Measurements from ENCODE around the gene COQ10A. TPM values are rescaled to one million over a fixed set of nuclear protein-coding genes. Genes with fewer than 3 reads are reported as not detected.

COQ10A gene
- total and polyA plus RNA-seq, 10 of the 15 experiments (the other 5 are each of a cell fraction or from before 2014, with no cell fraction given) = 3.3 to 19.5 (median 6.9) TPM

DNA sequence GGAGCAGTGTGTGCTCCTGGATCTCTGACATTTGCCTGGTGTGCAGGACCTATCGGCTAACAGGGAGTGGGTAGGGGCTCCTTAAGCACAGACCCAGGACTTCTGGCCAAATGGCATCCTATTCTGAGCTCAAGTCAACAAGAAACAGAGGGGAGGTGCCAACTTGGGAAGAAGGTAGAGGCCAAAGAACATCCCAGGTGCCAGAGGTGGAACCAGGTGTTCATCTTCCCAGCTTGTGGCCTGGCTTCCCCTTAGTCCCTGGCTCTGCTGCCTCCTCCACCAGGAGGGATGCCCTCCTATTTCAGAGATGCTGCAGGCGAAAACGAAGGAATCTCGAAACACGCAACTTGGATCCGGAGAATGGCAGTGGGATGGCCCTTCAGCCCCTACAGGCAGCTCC, 30.7 kb upstream of the COQ10A start:
- FAIRE-seq = no peak
- no peaks in the 10 kb centered on the region for H3K4me1 ChIP-seq (ENCODE audit: control insufficient read depth, insufficient read depth, low read length)
- no peaks in the 10 kb centered on the region for H3K9me3 ChIP-seq (replicated peaks; ENCODE audit: control insufficient read depth, insufficient read depth, low read length)
- no peaks in the 10 kb centered on the region; the same call in 1 of the 2 replicates for H4K20me1 ChIP-seq (ENCODE audit: control insufficient read depth, insufficient read depth)
- no peak for DNase-seq (ENCODE audit: low read depth, low spot score)
- POLR2A ChIA-PET = no interaction called here
- WGBS (ENCODE audit: insufficient coverage, insufficient replicate concordance, low lambda C conversion rate, missing lambda C conversion rate) = 98% methylated on average over 6 of the region's 6 CpGs
- CTCF ChIA-PET = interaction anchor here (1.0 kb wide), 1 partner anchor 30 kb away, joined by 3 read pairs; no protein-coding TSS in a partner anchor
- TF ChIP-seq ZNF622 (IDR thresholded peaks at IDR 0.05) (no peak), ZBED1 (IDR thresholded peaks at IDR 0.05; ENCODE audit: borderline replicate concordance) (no peak), FOXM1 (IDR thresholded peaks at IDR 0.05; ENCODE audit: low read depth, low read length) (no peak), CREM (IDR thresholded peaks at IDR 0.05; ENCODE audit: low read depth) (no peak), NR2C2 (IDR thresholded peaks at IDR 0.05; ENCODE audit: borderline replicate concordance, control insufficient read depth, insufficient read length, low read depth) (no peak), CHD2 (IDR thresholded peaks at IDR 0.05; ENCODE audit: borderline replicate concordance, low read depth, low read length) (no peak), EZH2 (IDR thresholded peaks at IDR 0.05; ENCODE audit: borderline replicate concordance, control insufficient read depth, low read depth, low read length) (no peak), SPI1 (IDR thresholded peaks at IDR 0.05; ENCODE audit: borderline replicate concordance, insufficient read depth, low read depth, low read length) (no peak), TCF3 (IDR thresholded peaks at IDR 0.05; ENCODE audit: borderline replicate concordance, insufficient read depth, low read depth, low read length) (no peak), RB1 (IDR thresholded peaks at IDR 0.05; ENCODE audit: borderline replicate concordance) (no peak), EED (IDR thresholded peaks at IDR 0.05; ENCODE audit: low read depth) (no peak), MXI1 (IDR thresholded peaks at IDR 0.05; ENCODE audit: low read depth, low read length) (no peak)
- TF ChIP-seq, protein P1, sequence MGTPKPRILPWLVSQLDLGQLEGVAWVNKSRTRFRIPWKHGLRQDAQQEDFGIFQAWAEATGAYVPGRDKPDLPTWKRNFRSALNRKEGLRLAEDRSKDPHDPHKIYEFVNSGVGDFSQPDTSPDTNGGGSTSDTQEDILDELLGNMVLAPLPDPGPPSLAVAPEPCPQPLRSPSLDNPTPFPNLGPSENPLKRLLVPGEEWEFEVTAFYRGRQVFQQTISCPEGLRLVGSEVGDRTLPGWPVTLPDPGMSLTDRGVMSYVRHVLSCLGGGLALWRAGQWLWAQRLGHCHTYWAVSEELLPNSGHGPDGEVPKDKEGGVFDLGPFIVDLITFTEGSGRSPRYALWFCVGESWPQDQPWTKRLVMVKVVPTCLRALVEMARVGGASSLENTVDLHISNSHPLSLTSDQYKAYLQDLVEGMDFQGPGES (IDR thresholded peaks at IDR 0.05) = no peak
- TF ChIP-seq, protein P2, sequence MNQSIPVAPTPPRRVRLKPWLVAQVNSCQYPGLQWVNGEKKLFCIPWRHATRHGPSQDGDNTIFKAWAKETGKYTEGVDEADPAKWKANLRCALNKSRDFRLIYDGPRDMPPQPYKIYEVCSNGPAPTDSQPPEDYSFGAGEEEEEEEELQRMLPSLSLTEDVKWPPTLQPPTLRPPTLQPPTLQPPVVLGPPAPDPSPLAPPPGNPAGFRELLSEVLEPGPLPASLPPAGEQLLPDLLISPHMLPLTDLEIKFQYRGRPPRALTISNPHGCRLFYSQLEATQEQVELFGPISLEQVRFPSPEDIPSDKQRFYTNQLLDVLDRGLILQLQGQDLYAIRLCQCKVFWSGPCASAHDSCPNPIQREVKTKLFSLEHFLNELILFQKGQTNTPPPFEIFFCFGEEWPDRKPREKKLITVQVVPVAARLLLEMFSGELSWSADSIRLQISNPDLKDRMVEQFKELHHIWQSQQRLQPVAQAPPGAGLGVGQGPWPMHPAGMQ (IDR thresholded peaks at IDR 0.05; ENCODE audit: borderline replicate concordance) = no peak
- SMC1A ChIA-PET (ENCODE audit: uncharacterized antibody, unreplicated experiment) = interaction anchor here (1.1 kb wide), 2 partner anchors 20 to 29 kb away, joined by 3 read pairs; no protein-coding TSS in a partner anchor
- no peak overlapping the region for H3K27ac ChIP-seq (ENCODE audit: control insufficient read depth, insufficient read depth)
- no peaks in the 10 kb centered on the region; a peak in 1 of 4 replicates for H3K36me3 ChIP-seq (ENCODE audit: control insufficient read depth in 2 of 2, insufficient read depth in 2 of 2, low read length in 1 of 2)
- ATAC-seq = no peak
- H3K4me2 ChIP-seq (ENCODE audit: control insufficient read depth, insufficient read depth) = no peak overlapping the region
- no TSS peak for BruUV-seq (replicated peaks)
- H3K4me3 ChIP-seq = no peak overlapping the region
- intact Hi-C loops (cut with micrococcal nuclease; ENCODE audit: unreplicated experiment) (no loop called here), in situ Hi-C loops (cut with MboI) (no loop called here)
- H2AFZ ChIP-seq (ENCODE audit: control insufficient read depth, low read depth, low read length) = no peak overlapping the region
- RAD21 ChIA-PET (ENCODE audit: unreplicated experiment) = no interaction called here
- no peaks in the 10 kb centered on the region for H3K79me2 ChIP-seq (ENCODE audit: control insufficient read depth, insufficient read depth, low read length)
- H3K27me3 ChIP-seq (replicated peaks in 1 of 2; ENCODE audit: control insufficient read depth in 2 of 2, insufficient read depth in 2 of 2, low read length in 1 of 2) = no peaks in the 10 kb centered on the region
- no peak overlapping the region for H3K9ac ChIP-seq (ENCODE audit: control insufficient read depth, insufficient read depth, low read length)
